ENCODE measurements around the gene LY6G5C.

LY6G5C gene

DNA sequence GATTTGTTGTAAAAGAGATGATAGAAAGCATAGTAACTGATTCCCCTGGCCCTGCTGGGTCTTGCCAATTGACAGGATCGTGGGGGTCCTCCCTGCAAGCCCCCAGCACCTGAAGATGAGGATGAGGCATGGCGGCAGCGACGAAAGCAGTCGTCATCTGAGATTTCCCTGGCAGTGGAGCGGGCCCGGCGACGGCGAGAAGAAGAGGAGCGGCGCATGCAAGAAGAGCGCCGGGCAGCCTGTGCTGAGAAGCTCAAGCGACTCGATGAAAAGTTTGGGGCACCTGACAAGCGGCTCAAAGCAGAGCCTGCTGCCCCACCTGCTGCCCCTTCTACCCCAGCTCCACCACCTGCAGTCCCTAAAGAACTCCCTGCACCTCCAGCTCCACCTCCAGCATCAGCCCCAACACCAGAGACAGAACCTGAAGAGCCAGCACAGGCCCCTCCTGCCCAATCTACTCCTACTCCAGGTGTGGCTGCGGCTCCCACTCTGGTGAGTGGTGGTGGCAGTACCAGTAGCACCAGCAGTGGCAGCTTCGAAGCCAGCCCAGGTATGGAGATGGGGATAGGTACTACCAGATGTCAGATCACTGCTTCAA is 53.1 kb downstream of the LY6G5C start:
- Histone ChIP-seq H3K9me3 (no peaks in the 10 kb centered on the region), H3K4me1 (no peaks in the 10 kb centered on the region), H3K36me3 (peaks cover 98% of the 10 kb centered on the region), H3K27me3 (no peaks in the 10 kb centered on the region), H3K4me3 (ENCODE audit: low read depth, low read length) (no peak overlapping the region)
- no peak for DNase-seq
- TF ChIP-seq, protein P1, sequence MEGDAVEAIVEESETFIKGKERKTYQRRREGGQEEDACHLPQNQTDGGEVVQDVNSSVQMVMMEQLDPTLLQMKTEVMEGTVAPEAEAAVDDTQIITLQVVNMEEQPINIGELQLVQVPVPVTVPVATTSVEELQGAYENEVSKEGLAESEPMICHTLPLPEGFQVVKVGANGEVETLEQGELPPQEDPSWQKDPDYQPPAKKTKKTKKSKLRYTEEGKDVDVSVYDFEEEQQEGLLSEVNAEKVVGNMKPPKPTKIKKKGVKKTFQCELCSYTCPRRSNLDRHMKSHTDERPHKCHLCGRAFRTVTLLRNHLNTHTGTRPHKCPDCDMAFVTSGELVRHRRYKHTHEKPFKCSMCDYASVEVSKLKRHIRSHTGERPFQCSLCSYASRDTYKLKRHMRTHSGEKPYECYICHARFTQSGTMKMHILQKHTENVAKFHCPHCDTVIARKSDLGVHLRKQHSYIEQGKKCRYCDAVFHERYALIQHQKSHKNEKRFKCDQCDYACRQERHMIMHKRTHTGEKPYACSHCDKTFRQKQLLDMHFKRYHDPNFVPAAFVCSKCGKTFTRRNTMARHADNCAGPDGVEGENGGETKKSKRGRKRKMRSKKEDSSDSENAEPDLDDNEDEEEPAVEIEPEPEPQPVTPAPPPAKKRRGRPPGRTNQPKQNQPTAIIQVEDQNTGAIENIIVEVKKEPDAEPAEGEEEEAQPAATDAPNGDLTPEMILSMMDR (IDR thresholded peaks at IDR 0.05; ENCODE audit: low read depth, low read length), result no peak

DNA sequence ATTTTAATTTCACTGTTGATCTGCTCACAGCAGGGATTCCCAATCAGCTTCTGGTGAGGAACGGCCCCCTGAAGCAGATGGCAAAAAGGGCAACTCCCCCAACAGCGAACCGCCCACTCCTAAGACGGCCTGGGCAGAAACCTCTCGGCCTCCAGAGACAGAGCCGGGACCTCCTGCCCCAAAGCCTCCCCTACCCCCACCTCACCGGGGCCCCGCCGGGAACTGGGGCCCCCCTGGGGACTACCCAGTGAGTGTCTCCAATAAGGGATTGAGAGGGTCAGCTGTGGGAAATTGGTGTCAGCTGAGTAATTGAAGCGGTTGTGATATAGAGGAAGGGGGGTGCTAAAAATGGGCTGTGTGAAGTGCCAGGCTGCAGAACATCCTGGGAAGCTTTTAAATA is 53.9 kb downstream of the LY6G5C start:
- Histone ChIP-seq H3K4me3 (ENCODE audit: low read depth, low read length) (no peak overlapping the region), H3K9me3 (no peaks in the 10 kb centered on the region), H3K36me3 (peaks cover 97% of the 10 kb centered on the region), H3K4me1 (no peaks in the 10 kb centered on the region), H3K27me3 (no peaks in the 10 kb centered on the region)
- DNase-seq, result no peak
- TF ChIP-seq, protein P1 (IDR thresholded peaks at IDR 0.05; ENCODE audit: low read depth, low read length), result no peak
